ENCODE data around the gene NMNAT2.

- no peak for TF ChIP-seq TAF1 (IDR thresholded peaks at IDR 0.05; ENCODE audit: borderline replicate concordance, insufficient read depth, low read length)
- TF ChIP-seq REST (IDR thresholded peaks at IDR 0.05; ENCODE audit: insufficient read depth in 1 of 2, low read depth in 2 of 2, low read length in 2 of 2), result no peak
- TF ChIP-seq POLR2AphosphoS5 (IDR thresholded peaks at IDR 0.05; ENCODE audit: low read depth, low read length), result no peak
- no peak for TF ChIP-seq FOXP2 (optimal IDR thresholded peaks at IDR 0.05; ENCODE audit: borderline replicate concordance, extremely low read depth, extremely low read length, insufficient read depth)
Observed at GRCh38 chr1:183308719-183309118, 109.5 kb downstream of the NMNAT2 start.

Measured in PFSK-1 (cell line).